KMS-11 (cell line): Measurements from ENCODE around the gene GALNT5.

ENCODE experiments used
- H2AFZ ChIP-seq: fragments of 200-600 bp; sonication (generic); 2 replicates; pipeline ENCODE4 v1.6.1; 2016; ENCODE audit warnings: antibody characterized with exemption, mixed run types, low read depth
- H3K27ac ChIP-seq: fragments of 200-600 bp; sonication (generic); 2 replicates; pipeline ENCODE4 v1.6.1; 2016; ENCODE audit warnings: mild to moderate bottlenecking, mixed run types
- H3K27me3 ChIP-seq: fragments of 200-600 bp; sonication (generic); 2 replicates; pipeline ENCODE4 v1.6.1; 2017; ENCODE audit warnings: mild to moderate bottlenecking, low read depth, mixed run types, moderate library complexity; ENCODE audit not compliant: insufficient read depth
- H3K36me3 ChIP-seq: fragments of 200-600 bp; sonication (generic); 2 replicates; pipeline ENCODE4 v1.6.1; 2017; ENCODE audit warnings: mild to moderate bottlenecking, mixed run types; ENCODE audit not compliant: insufficient read depth
- H3K4me1 ChIP-seq: fragments of 200-600 bp; sonication (generic); 2 replicates; pipeline ENCODE4 v1.6.1; 2016; ENCODE audit warnings: mild to moderate bottlenecking, low read depth, mixed run types; ENCODE audit not compliant: poor library complexity, severe bottlenecking
- H3K4me2 ChIP-seq: fragments of 200-600 bp; sonication (generic); 2 replicates; pipeline ENCODE4 v1.7.0; 2016; ENCODE audit warnings: mild to moderate bottlenecking, mixed run types
- H3K4me3 ChIP-seq: fragments of 200-600 bp; sonication (generic); IDR thresholded peaks from 2 replicates; pipeline ENCODE4 v1.6.1; 2017; ENCODE audit warnings: low read depth, low read length, mixed read lengths; ENCODE audit not compliant: insufficient read depth
- H3K79me2 ChIP-seq: fragments of 200-600 bp; sonication (generic); 2 replicates; pipeline ENCODE4 v1.6.1; 2016; ENCODE audit warnings: low read depth, mixed run types; ENCODE audit not compliant: insufficient read depth
- H3K9ac ChIP-seq: fragments of 200-600 bp; sonication (generic); 2 replicates; pipeline ENCODE4 v1.6.1; 2016; ENCODE audit warnings: mild to moderate bottlenecking, mixed run types
- H4K20me1 ChIP-seq: fragments of 200-600 bp; sonication (generic); 2 replicates; pipeline ENCODE4 v1.6.1; 2016; ENCODE audit warnings: mild to moderate bottlenecking, mixed run types; ENCODE audit not compliant: insufficient read depth
- TF ChIP-seq, protein P1 (sequence below): fragments of 200-600 bp; sonication (generic); conservative IDR thresholded peaks from 2 replicates; pipeline ENCODE4 v1.6.1; 2017; ENCODE audit warnings: low read depth, mild to moderate bottlenecking, antibody characterized with exemption, low read length, moderate library complexity, mixed read lengths

GALNT5 gene

DNA sequence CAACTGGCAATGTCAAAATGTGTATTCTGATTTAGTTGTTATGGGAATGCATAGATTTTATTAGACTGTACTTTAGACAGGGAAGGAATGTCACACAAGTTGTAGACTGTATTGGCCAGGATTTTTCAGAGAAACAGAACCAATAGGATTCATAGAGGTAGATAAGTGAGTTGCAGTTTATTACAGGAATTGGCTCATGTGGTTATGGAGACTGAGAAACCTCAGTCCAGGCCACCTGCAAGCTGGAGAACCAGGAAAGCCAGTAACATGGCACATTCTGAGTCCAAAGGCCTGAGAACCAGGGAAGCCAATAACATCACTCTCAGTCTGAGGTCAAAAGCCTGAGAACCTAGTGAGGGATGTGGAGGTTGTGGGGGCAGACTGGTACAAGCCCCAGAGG, 1.8 kb upstream of the GALNT5 start:
- H4K20me1 ChIP-seq, result no peaks in the 10 kb centered on the region
- no peak overlapping the region for H3K9ac ChIP-seq
- H3K27me3 ChIP-seq, result no peaks in the 10 kb centered on the region
- no peaks in the 10 kb centered on the region for H3K79me2 ChIP-seq
- TF ChIP-seq, protein P1, sequence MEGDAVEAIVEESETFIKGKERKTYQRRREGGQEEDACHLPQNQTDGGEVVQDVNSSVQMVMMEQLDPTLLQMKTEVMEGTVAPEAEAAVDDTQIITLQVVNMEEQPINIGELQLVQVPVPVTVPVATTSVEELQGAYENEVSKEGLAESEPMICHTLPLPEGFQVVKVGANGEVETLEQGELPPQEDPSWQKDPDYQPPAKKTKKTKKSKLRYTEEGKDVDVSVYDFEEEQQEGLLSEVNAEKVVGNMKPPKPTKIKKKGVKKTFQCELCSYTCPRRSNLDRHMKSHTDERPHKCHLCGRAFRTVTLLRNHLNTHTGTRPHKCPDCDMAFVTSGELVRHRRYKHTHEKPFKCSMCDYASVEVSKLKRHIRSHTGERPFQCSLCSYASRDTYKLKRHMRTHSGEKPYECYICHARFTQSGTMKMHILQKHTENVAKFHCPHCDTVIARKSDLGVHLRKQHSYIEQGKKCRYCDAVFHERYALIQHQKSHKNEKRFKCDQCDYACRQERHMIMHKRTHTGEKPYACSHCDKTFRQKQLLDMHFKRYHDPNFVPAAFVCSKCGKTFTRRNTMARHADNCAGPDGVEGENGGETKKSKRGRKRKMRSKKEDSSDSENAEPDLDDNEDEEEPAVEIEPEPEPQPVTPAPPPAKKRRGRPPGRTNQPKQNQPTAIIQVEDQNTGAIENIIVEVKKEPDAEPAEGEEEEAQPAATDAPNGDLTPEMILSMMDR, result no peak
- H3K36me3 ChIP-seq, result no peaks in the 10 kb centered on the region
- peak overlapping the region; percentile 46 for H3K4me2 ChIP-seq
- H3K27ac ChIP-seq, result no peak overlapping the region; the same call in 1 of the 2 replicates
- peak overlapping the region; percentile 7 for H3K4me3 ChIP-seq
- no peak overlapping the region for H2AFZ ChIP-seq
- peaks cover 37% of the 10 kb centered on the region for H3K4me1 ChIP-seq

DNA sequence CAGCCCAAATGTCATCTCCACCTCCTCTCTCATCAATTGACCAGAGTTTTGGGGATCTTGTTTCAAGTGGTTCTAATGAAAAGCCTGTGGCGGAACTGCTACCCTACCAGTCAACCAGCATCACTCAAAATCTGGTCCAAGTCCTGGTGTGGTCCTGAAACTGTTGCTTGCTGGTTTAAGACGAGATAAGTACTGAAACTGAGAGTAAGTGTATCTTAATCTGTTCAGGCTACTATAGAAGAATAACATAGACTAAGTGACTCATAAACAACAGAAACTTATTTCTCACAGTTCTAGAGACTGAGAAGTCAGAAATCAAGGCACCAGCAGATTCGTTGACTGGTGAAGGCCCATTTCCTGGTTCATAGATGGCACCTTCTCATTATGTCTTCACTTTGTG, 879 bp upstream of the GALNT5 start:
- Histone ChIP-seq H3K9ac (no peak overlapping the region), H3K36me3 (no peaks in the 10 kb centered on the region), H3K4me2 (peak overlapping the region; percentile 35), H3K27me3 (no peaks in the 10 kb centered on the region), H3K27ac (peak overlapping the region; percentile 39; the same call in 1 of the 2 replicates), H2AFZ (0 out of 2 replicates have a peak overlapping the region, but pooled peaks have one; percentile 1), H3K79me2 (no peaks in the 10 kb centered on the region), H3K4me3 (peak overlapping the region; percentile 7), H3K4me1 (peaks cover 46% of the 10 kb centered on the region), H4K20me1 (no peaks in the 10 kb centered on the region)
- TF ChIP-seq, protein P1, result no peak

- Histone ChIP-seq H3K9ac (no peak overlapping the region), H3K36me3 (no peaks in the 10 kb centered on the region), H4K20me1 (no peaks in the 10 kb centered on the region), H3K79me2 (no peaks in the 10 kb centered on the region), H3K4me3 (no peak overlapping the region), H3K27me3 (no peaks in the 10 kb centered on the region), H3K4me2 (no peak overlapping the region), H2AFZ (no peak overlapping the region), H3K27ac (no peak overlapping the region), H3K4me1 (peaks cover 55% of the 10 kb centered on the region)
- TF ChIP-seq, protein P1, result no peak
Observed at GRCh38 chr2:157258520-157259326, 1.2 kb downstream of the GALNT5 start.

- H3K36me3 ChIP-seq, result no peaks in the 10 kb centered on the region
- no peak overlapping the region for H2AFZ ChIP-seq
- H3K27ac ChIP-seq, result no peak overlapping the region
- no peak overlapping the region for H3K4me3 ChIP-seq
- peaks cover 55% of the 10 kb centered on the region for H3K4me1 ChIP-seq
- TF ChIP-seq, protein P1, result no peak
- H3K4me2 ChIP-seq, result no peak overlapping the region
- H4K20me1 ChIP-seq, result no peaks in the 10 kb centered on the region
- H3K9ac ChIP-seq, result no peak overlapping the region
- no peaks in the 10 kb centered on the region for H3K79me2 ChIP-seq
- no peaks in the 10 kb centered on the region for H3K27me3 ChIP-seq
Observed at GRCh38 chr2:157259386-157259785, 1.9 kb downstream of the GALNT5 start.
